22Rv1 (cell line): ENCODE data around the gene RALY.

Experiments
- CTCF ChIP-seq: fragments of 450-650 bp; IDR thresholded peaks from 2 replicates; pipeline ENCODE4 v1.5.1; 2017; ENCODE audit warnings: mild to moderate bottlenecking
- ZFX ChIP-seq: fragments of 450-650 bp; IDR thresholded peaks from 2 replicates; pipeline ENCODE4 v1.6.1; 2017; ENCODE audit warnings: antibody characterized with exemption, borderline replicate concordance

GRCh38 chr20:33981347-33981746 lies 12.4 kb upstream of the RALY start:
- TF ChIP-seq CTCF (no peak), ZFX (no peak)
